Keratinocyte (primary cell): ENCODE data around the gene TLE1.

Source experiments
- EZH2 ChIP-seq: IDR thresholded peaks from one replicate; pipeline ENCODE4 v1.6.1; 2012; ENCODE audit warnings: inconsistent platforms, mild to moderate bottlenecking, low read length, moderate library complexity
- TF ChIP-seq, protein P1 (sequence below), 3 experiments: IDR thresholded peaks in 1 of 3; conservative IDR thresholded peaks in 1 of 3; optimal IDR thresholded peaks in 1 of 3; 2 replicates in 2 of 3; 3 replicates in 1 of 3; pipeline versions ENCODE3 to v1.5.1; 2011; ENCODE audit warnings: low read length in 3 of 3, mild to moderate bottlenecking in 3 of 3, moderate library complexity in 2 of 3, control low read depth in 1 of 3, inconsistent platforms in 1 of 3; ENCODE audit not compliant: insufficient read depth in 2 of 3; ENCODE audit errors: extremely low read depth in 1 of 3

DNA sequence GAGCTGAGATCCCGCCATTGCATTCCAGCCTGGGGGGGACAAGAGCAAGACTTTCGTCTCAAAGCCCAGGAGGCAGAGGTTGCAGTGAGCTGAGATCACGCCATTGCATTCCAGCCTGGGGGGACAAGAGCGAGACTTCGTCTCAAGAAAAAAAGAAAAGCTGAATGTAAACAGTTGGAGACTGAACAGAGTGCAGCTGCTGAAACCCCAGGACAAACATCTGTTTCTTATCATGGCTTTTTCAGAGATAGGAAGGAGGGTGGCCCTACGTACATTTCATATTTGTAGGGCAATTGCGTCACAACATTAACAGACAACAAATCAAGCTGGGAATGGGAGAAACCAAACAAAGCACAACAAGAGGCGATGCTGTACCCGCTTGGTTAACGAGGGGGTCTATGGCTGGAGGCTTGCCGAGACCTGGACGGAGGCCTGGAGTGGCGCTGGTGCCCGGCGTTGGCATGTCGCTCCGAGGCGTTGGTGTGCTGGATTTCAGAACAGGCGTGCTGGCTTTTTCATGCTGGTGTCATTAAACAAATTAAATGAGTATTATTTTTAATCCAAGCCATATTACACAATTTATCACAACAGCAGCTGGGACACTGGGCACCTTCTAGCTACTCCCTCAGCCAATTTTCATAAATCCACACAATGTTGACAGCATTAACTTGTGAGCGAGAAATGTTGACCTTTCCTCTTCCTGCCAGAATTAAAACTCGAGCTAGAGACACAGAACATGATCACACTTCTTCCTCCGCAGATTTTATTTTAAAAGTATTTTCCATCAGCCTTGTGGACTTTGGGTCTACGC is 76.1 kb downstream of the TLE1 start:
- TF ChIP-seq, protein P1, sequence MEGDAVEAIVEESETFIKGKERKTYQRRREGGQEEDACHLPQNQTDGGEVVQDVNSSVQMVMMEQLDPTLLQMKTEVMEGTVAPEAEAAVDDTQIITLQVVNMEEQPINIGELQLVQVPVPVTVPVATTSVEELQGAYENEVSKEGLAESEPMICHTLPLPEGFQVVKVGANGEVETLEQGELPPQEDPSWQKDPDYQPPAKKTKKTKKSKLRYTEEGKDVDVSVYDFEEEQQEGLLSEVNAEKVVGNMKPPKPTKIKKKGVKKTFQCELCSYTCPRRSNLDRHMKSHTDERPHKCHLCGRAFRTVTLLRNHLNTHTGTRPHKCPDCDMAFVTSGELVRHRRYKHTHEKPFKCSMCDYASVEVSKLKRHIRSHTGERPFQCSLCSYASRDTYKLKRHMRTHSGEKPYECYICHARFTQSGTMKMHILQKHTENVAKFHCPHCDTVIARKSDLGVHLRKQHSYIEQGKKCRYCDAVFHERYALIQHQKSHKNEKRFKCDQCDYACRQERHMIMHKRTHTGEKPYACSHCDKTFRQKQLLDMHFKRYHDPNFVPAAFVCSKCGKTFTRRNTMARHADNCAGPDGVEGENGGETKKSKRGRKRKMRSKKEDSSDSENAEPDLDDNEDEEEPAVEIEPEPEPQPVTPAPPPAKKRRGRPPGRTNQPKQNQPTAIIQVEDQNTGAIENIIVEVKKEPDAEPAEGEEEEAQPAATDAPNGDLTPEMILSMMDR (optimal IDR thresholded peaks at IDR 0.05 in 1 of 3, IDR thresholded peaks at IDR 0.05 in 1 of 3, conservative IDR thresholded peaks at IDR 0.05 in 1 of 3; ENCODE audit: extremely low read depth in 1 of 3, insufficient read depth in 2 of 3, low read length in 3 of 3) = no peak
- no peak for TF ChIP-seq EZH2
